Measurements from ENCODE around the gene TRIM27.
A peak's percentile ranks its signal among the peaks of the same experiment; 100 is the strongest.
"Not testable (repeated sequence)": the region's sequence is repeated elsewhere in the genome, so short reads cannot be mapped to it uniquely, and the experiment has no call there.

Gene TRIM27

DNA sequence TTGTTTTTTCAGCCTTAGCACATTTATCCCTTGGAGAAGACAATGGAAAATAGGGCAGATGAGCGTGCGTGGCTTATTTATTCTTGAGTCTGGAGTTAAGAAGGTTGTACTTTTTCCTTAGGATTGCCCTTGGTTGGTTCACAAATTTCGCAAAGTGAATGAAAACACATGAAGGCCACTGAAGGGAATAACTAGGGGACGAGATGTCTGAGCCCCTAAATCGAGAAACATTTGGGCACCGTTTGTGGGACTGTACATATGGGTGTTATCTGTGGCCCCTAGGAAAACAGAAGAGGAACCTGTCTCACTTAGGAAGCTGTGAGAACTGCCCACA is 19.4 kb upstream of the TRIM27 start:
- no peaks in the 10 kb centered on the region for H3K9me3 ChIP-seq (ENCODE audit: control insufficient read depth in 5 of 5, low read length in 5 of 5)
- peak overlapping the region; percentile 88 for H3K27ac ChIP-seq (ENCODE audit: low read depth, low read length)
- H3K36me3 ChIP-seq (ENCODE audit: control insufficient read depth in 5 of 5, insufficient read depth in 5 of 5, low read length in 5 of 5), result no peaks in the 10 kb centered on the region
- H3K4me3 ChIP-seq (ENCODE audit: low read depth in 1 of 5, low read length in 5 of 5), result peak overlapping the region; percentile 65 to 98 (median 83)
- H3K4me1 ChIP-seq (ENCODE audit: control insufficient read depth in 5 of 5, insufficient read depth in 5 of 5, low read length in 5 of 5), result peaks cover 2 to 36% (median 23%) of the 10 kb centered on the region in 5 donors
- H3K27me3 ChIP-seq (ENCODE audit: control insufficient read depth in 5 of 5, insufficient read depth in 4 of 5, low read length in 5 of 5), result no peaks in the 10 kb centered on the region
- no peak overlapping the region for H3K9ac ChIP-seq (ENCODE audit: low read length in 5 of 5)

DNA sequence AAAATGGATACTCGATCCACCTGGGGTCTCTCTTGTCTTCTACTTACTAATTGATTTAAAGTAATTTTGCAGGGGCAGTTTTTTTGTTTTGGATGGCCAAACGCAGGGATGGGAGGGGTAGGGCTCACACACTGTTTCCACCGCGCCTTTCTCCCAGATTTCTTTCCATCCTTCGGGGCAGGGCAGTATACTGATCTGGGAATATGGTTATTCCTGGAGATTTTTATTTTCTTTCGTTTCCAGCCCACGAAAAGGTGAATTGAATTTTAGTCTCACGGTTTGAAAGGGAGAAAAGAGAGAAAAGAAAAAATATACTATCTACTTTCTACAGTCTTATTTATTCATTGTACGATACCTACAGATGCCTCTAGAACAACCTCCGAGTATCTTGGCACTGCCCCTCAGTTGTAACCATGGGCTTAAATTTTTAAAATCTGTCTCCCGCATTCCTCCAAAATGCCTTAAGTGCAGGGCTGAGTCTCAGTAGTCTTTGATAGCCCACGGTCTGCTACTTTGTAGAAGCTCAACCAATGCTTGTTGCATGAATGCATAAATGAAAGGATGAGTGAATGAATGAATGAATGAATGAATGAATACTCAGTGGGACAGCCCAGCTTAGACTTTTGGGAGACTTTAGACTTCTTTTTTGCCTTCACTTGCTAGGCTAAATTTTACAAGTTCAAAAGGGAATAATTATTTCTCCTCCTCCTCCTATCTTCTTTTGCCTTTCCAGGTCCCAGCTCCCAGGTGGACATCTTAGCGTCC is 18.1 kb upstream of the TRIM27 start:
- Histone ChIP-seq H3K27me3 (ENCODE audit: control insufficient read depth in 5 of 5, insufficient read depth in 4 of 5, low read length in 5 of 5) (no peaks in the 10 kb centered on the region), H3K4me1 (ENCODE audit: control insufficient read depth in 5 of 5, insufficient read depth in 5 of 5, low read length in 5 of 5) (peaks cover 2 to 36% (median 23%) of the 10 kb centered on the region in 5 donors), H3K9me3 (ENCODE audit: control insufficient read depth in 5 of 5, low read length in 5 of 5) (no peaks in the 10 kb centered on the region), H3K36me3 (ENCODE audit: control insufficient read depth in 5 of 5, insufficient read depth in 5 of 5, low read length in 5 of 5) (no peaks in the 10 kb centered on the region), H3K27ac (ENCODE audit: low read depth, low read length) (peak overlapping the region; percentile 90), H3K9ac (ENCODE audit: low read length in 5 of 5) (peak overlapping the region in 2 of 5 donors; percentile 16 to 67), H3K4me3 (ENCODE audit: low read depth in 1 of 5, low read length in 5 of 5) (peak overlapping the region; percentile 64 to 95 (median 82))

DNA sequence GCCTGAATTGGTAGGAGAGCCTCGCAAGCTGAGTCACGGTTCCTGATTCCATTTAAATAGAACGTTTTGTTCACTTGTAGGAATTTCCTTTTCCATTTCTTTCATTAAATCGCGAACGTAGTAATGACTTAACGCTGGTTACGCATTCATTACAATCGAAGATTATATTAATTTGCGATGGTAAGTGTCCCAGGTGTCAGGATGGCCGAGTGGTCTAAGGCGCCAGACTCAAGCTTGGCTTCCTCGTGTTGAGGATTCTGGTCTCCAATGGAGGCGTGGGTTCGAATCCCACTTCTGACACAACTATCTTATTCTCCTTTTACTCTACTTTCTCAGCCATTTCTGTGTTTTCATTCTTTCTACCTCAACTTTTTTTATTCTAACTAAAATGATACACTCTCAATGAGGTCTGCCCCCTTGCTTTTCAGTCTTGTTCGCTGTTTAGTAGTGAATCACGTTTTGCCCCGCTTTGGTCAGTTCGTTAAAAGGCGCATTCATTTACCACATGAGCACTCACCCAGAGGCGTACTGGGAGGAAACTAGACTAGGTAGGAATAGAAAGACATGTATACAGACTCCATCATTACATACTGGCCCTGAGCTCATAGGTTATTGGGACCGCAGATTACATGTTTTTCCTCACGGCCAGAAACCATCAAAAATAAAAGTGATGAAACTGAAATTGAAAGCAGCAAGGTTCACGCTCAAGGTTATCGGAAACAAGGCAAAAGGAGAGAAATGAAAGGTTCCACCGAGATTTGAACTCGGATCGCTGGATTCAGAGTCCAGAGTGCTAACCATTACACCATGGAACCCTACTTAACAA is 17.3 kb upstream of the TRIM27 start:
- no peaks in the 10 kb centered on the region for H3K27me3 ChIP-seq (ENCODE audit: control insufficient read depth in 5 of 5, insufficient read depth in 4 of 5, low read length in 5 of 5)
- peak overlapping the region; percentile 64 to 95 (median 82) for H3K4me3 ChIP-seq (ENCODE audit: low read depth in 1 of 5, low read length in 5 of 5)
- H3K36me3 ChIP-seq (ENCODE audit: control insufficient read depth in 5 of 5, insufficient read depth in 5 of 5, low read length in 5 of 5), result no peaks in the 10 kb centered on the region
- peaks cover 2 to 36% (median 23%) of the 10 kb centered on the region in 5 donors for H3K4me1 ChIP-seq (ENCODE audit: control insufficient read depth in 5 of 5, insufficient read depth in 5 of 5, low read length in 5 of 5)
- peak overlapping the region; percentile 16 to 95 (median 67) for H3K9ac ChIP-seq (ENCODE audit: low read length in 5 of 5)
- H3K27ac ChIP-seq (ENCODE audit: low read depth, low read length), result peak overlapping the region; percentile 90
- H3K9me3 ChIP-seq (ENCODE audit: control insufficient read depth in 5 of 5, low read length in 5 of 5), result no peaks in the 10 kb centered on the region

DNA sequence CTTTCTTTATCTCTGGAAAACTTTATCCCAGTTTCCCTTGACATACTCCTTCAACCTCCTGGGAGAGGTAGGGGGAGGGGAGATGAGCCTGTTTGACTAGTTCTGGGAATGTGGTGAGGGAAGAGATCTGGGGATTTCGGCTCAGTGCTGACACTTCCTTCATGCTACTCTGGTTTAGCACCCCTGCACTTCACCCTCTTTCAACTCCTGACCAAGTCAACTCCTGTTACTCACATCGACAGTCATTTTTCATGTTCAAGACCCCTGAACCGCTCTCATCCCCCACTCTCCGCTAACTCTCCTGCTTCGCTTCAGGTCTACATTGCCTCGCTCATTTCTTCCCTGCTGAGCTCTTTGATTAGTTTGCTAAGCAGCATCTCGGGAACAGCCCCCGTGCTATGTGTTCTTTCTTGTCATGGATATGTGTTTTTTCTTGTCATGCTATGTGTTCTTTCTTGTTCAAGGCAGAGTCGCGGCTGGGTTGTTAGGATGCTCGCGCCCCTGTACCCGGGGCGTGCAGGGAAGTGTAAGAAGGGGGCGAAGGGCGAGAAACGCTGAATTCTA is 16.6 kb upstream of the TRIM27 start:
- peak overlapping the region; percentile 90 for H3K27ac ChIP-seq (ENCODE audit: low read depth, low read length)
- peak overlapping the region; percentile 36 to 95 (median 66) for H3K9ac ChIP-seq (ENCODE audit: low read length in 5 of 5)

DNA sequence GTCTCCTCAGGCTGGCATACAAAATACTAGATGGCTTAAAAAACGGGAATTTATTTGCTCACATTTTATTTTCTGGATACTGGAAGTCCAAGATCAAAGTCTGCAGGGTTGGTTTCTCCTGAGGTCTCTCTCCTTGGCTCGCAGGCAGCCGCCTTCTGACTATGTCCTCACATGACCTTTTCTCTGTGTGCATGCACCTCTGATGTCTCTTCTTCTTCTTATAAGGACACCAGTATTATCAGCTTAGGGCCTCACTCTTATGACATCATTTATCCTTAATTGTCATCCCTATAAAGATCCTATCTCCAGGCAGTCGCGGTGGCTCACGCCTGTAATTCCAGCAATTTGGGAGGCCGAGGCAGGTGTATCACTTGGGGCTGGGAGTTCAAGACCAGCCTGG is 9.3 kb upstream of the TRIM27 start:
- H3K27ac ChIP-seq (ENCODE audit: low read depth, low read length), result no peak overlapping the region
- no peaks in the 10 kb centered on the region for H3K36me3 ChIP-seq (ENCODE audit: control insufficient read depth in 5 of 5, insufficient read depth in 5 of 5, low read length in 5 of 5)
- H3K9me3 ChIP-seq (ENCODE audit: control insufficient read depth in 5 of 5, low read length in 5 of 5), result no peaks in the 10 kb centered on the region
- no peaks in the 10 kb centered on the region for H3K4me1 ChIP-seq (ENCODE audit: control insufficient read depth in 5 of 5, insufficient read depth in 5 of 5, low read length in 5 of 5)
- H3K27me3 ChIP-seq (ENCODE audit: control insufficient read depth in 5 of 5, insufficient read depth in 4 of 5, low read length in 5 of 5), result no peaks in the 10 kb centered on the region
- no peak overlapping the region for H3K4me3 ChIP-seq (ENCODE audit: low read depth in 1 of 5, low read length in 5 of 5)
- H3K9ac ChIP-seq (ENCODE audit: low read length in 5 of 5), result no peak overlapping the region

More for the DNA sequence above, 16.6 kb upstream of the TRIM27 start:
- H3K9me3 ChIP-seq (ENCODE audit: control insufficient read depth in 5 of 5, low read length in 5 of 5), result no peaks in the 10 kb centered on the region
- no peaks in the 10 kb centered on the region for H3K27me3 ChIP-seq (ENCODE audit: control insufficient read depth in 5 of 5, insufficient read depth in 4 of 5, low read length in 5 of 5)
- H3K4me1 ChIP-seq (ENCODE audit: control insufficient read depth in 5 of 5, insufficient read depth in 5 of 5, low read length in 5 of 5), result peaks cover 2 to 36% (median 23%) of the 10 kb centered on the region in 5 donors
- peak overlapping the region; percentile 64 to 95 (median 82) for H3K4me3 ChIP-seq (ENCODE audit: low read depth in 1 of 5, low read length in 5 of 5)
- H3K36me3 ChIP-seq (ENCODE audit: control insufficient read depth in 5 of 5, insufficient read depth in 5 of 5, low read length in 5 of 5), result no peaks in the 10 kb centered on the region

DNA sequence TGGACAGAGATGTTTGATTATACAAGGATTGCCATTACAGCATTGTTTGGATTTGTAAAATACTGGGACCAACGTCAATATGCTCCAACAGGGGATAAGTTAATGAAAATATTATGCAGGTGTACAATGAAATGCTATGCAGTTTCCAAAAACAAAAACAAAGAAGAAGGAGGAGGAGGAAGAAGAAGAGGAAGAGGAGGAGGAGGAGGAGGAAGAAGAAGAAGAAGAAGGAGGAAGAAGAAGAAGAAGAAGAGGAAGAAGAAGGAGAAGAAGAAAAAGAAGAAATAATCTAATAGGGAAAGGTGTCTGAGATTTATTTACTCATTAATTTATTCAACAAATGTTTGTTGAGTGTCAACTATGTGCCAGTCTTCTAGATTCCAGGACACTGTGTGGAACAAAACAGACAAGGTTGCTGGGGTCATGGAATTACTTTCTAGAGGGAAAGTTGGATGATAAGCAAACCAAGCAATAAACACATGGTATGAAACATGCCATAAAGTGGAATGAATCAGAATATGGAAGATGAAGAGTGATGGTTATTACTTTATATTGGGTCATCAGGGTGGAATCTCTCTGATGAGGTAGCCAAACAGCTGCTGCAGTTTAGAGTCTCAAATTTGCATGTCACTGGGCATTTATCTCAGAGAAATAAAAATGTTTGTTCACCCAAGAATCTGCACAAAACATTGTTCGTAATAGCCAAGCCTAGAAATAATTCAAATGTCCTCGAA is 6.3 kb upstream of the TRIM27 start:
- H3K36me3 ChIP-seq (ENCODE audit: control insufficient read depth in 5 of 5, insufficient read depth in 5 of 5, low read length in 5 of 5), result no peaks in the 10 kb centered on the region
- H3K27me3 ChIP-seq (ENCODE audit: control insufficient read depth in 5 of 5, insufficient read depth in 4 of 5, low read length in 5 of 5), result no peaks in the 10 kb centered on the region
- H3K27ac ChIP-seq (ENCODE audit: low read depth, low read length), result no peak overlapping the region
- H3K9ac ChIP-seq (ENCODE audit: low read length in 5 of 5), result no peak overlapping the region
- no peak overlapping the region for H3K4me3 ChIP-seq (ENCODE audit: low read depth in 1 of 5, low read length in 5 of 5)
- no peaks in the 10 kb centered on the region for H3K4me1 ChIP-seq (ENCODE audit: control insufficient read depth in 5 of 5, insufficient read depth in 5 of 5, low read length in 5 of 5)
- no peaks in the 10 kb centered on the region for H3K9me3 ChIP-seq (ENCODE audit: control insufficient read depth in 5 of 5, low read length in 5 of 5)

DNA sequence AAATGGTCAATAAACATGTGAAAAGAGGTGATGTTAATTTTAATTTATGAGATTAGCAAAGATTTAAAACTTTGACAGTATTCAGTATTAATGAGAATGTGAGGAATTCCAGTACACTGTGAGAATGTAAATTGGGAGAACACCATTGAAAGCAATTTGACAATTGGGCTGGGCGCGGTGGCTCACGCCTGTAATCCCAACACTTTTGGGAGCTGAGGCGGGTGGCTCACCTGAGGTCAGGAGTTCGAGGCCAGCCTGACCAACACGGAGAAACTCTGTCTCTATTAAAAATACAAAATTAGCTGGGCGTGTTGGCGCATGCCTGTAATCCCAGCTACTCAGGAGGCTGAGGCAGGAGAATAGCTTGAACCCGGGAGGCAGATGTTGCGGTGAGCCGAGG is 5.6 kb upstream of the TRIM27 start:
- H3K4me3 ChIP-seq (ENCODE audit: low read depth in 1 of 5, low read length in 5 of 5); H3K9ac ChIP-seq (ENCODE audit: low read length in 5 of 5); H3K36me3 ChIP-seq (ENCODE audit: control insufficient read depth in 5 of 5, insufficient read depth in 5 of 5, low read length in 5 of 5); H3K27ac ChIP-seq (ENCODE audit: low read depth, low read length); H3K27me3 ChIP-seq (ENCODE audit: control insufficient read depth in 5 of 5, insufficient read depth in 4 of 5, low read length in 5 of 5); H3K4me1 ChIP-seq (ENCODE audit: control insufficient read depth in 5 of 5, insufficient read depth in 5 of 5, low read length in 5 of 5); H3K9me3 ChIP-seq (ENCODE audit: control insufficient read depth in 5 of 5, low read length in 5 of 5): not testable (repeated sequence)

DNA sequence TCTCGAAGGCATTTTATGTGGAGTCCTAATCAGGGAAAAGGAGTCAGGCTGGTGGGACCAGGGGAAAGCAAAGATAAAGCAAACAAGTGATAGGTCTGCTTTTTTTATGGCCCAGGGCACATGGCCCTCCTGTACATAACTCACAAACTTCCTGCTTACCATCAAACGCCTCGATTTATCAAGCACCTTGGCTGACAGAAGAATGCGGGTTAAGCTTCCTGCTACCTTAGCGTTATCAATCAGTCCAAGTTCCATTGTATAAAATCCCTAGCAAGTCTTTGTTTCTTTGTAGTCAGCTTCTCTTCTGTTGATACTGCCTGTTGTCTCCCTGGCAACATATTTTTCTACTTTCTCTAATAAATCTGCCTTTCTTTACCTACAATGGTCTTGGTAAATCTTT is 4.1 kb upstream of the TRIM27 start:
- no peak overlapping the region for H3K9ac ChIP-seq (ENCODE audit: low read length in 5 of 5)
- no peaks in the 10 kb centered on the region for H3K27me3 ChIP-seq (ENCODE audit: control insufficient read depth in 5 of 5, insufficient read depth in 4 of 5, low read length in 5 of 5)
- no peak overlapping the region for H3K27ac ChIP-seq (ENCODE audit: low read depth, low read length)
- H3K4me1 ChIP-seq (ENCODE audit: control insufficient read depth in 5 of 5, insufficient read depth in 5 of 5, low read length in 5 of 5), result peaks cover 0 to 9% (median 7%) of the 10 kb centered on the region in 5 donors
- H3K9me3 ChIP-seq (ENCODE audit: control insufficient read depth in 5 of 5, low read length in 5 of 5), result no peaks in the 10 kb centered on the region
- no peaks in the 10 kb centered on the region for H3K36me3 ChIP-seq (ENCODE audit: control insufficient read depth in 5 of 5, insufficient read depth in 5 of 5, low read length in 5 of 5)
- no peak overlapping the region for H3K4me3 ChIP-seq (ENCODE audit: low read depth in 1 of 5, low read length in 5 of 5)

DNA sequence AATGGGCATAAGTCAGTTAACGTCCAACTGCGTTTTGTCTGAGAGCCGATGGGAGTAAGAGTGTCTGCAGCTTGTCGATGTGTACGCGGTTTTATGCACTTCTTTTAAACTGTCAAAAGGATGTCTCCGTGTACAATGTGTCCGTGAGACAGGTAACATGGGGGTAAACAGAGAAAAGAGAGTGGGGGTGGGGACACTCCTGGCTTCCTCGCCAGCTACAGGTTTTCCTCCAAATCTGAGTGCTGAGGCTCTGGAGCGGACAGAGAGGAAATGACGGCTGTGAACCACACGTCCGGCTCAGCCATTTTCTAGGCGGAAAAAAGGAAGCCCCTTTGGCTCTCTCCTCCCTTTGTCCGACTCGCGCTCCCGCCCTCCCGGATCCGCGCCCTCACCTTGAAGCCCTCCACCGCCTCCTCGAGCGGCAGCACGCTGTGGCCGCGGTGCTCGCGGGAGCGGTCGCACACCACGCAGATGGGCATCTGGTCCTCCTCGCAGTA is 916 bp downstream of the TRIM27 start:
- H3K36me3 ChIP-seq (ENCODE audit: control insufficient read depth in 5 of 5, insufficient read depth in 5 of 5, low read length in 5 of 5), result peaks cover 12 to 33% (median 28%) of the 10 kb centered on the region in 5 donors
- H3K4me1 ChIP-seq (ENCODE audit: control insufficient read depth in 5 of 5, insufficient read depth in 5 of 5, low read length in 5 of 5), result peaks cover 3 to 37% (median 23%) of the 10 kb centered on the region in 5 donors
- H3K4me3 ChIP-seq (ENCODE audit: low read depth in 1 of 5, low read length in 5 of 5), result peak overlapping the region; percentile 95 to 100 (median 98)
- peak overlapping the region; percentile 77 to 98 (median 88) for H3K9ac ChIP-seq (ENCODE audit: low read length in 5 of 5)
- H3K9me3 ChIP-seq (ENCODE audit: control insufficient read depth in 5 of 5, low read length in 5 of 5), result no peaks in the 10 kb centered on the region
- no peaks in the 10 kb centered on the region for H3K27me3 ChIP-seq (ENCODE audit: control insufficient read depth in 5 of 5, insufficient read depth in 4 of 5, low read length in 5 of 5)
- peak overlapping the region; percentile 88 for H3K27ac ChIP-seq (ENCODE audit: low read depth, low read length)

All from subcutaneous abdominal adipose tissue (tissue), 5 donors.